Adrenal gland (tissue), 12 donors: ENCODE results near the gene CARD6. TPM values are rescaled to one million over a fixed set of nuclear protein-coding genes. Genes with fewer than 3 reads are reported as not detected.
A peak's percentile ranks its signal among the peaks of the same experiment; 100 is the strongest.

Experiments used
- DNase-seq, 7 donors: peaks; one replicate each; pipeline ENCODE4 v3.0.0-alpha.2; 2019 to 2020
- H3K27ac ChIP-seq, 5 donors: fragments of 200-600 bp; sonication (generic) in 4 of 5; 1 replicate in 3 of 5; 2 replicates in 2 of 5; pipeline versions ENCODE4 v1.5.1 to v1.8.0; 2016 to 2020; ENCODE audit warnings: mild to moderate bottlenecking in 1 of 5
- H3K27me3 ChIP-seq: fragments of 200-600 bp; 2 replicates; pipeline ENCODE4 v1.8.0; 2021
- H3K36me3 ChIP-seq, 2 donors: fragments of 200-600 bp; replicated peaks in 1 of 2; 1 replicate in 1 of 2; 2 replicates in 1 of 2; pipeline versions ENCODE4 v1.5.1 to v1.8.0; 2018 to 2022
- H3K4me1 ChIP-seq, 2 donors: fragments of 200-600 bp; replicated peaks in 1 of 2; 1 replicate in 1 of 2; 2 replicates in 1 of 2; pipeline versions ENCODE4 v1.5.1 to v1.8.0; 2018 to 2021
- H3K4me3 ChIP-seq, 4 donors: fragments of 200-600 bp; sonication (generic) in 3 of 4; one replicate each; pipeline ENCODE4 v1.5.1; 2016 to 2018
- H3K9me3 ChIP-seq, 3 donors: fragments of 200-600 bp; sonication (generic) in 1 of 3; replicated peaks in 1 of 3; 1 replicate in 2 of 3; 2 replicates in 1 of 3; pipeline versions ENCODE4 v1.5.1 to v1.8.0; 2016 to 2021
- POLR2A ChIP-seq, 2 donors: fragments of 450-650 bp; IDR thresholded peaks; one replicate each; pipeline ENCODE4 v1.6.1; 2017; ENCODE audit warnings: antibody characterized with exemption in 2 of 2, mild to moderate bottlenecking in 2 of 2, moderate library complexity in 1 of 2
- WGBS, 4 donors: extraction: QIAGEN DNeasy Blood & Tissue Kit in 2 of 4; methylation state at CpG; one replicate each; pipeline versions ENCODE4 v1.1.5 to v1.1.7; 2013 to 2017; 5-methylcytosine and 5-hydroxymethylcytosine counted together
- intact Hi-C, 2 donors: fragments of 100-400 bp; cut with DNase I; formaldehyde crosslinking; loops; one replicate each; pipeline versions ENCODE4 v1.14.1 to v1.15.0; 2022 to 2023
- polyA plus RNA-seq, 3 donors: library from polyadenylated mRNA; stranded (reverse); fragments of 200-250 nt in 2 of 3; fragments of 350-450 nt in 1 of 3; fragmentation: Illumina TruSeq in 1 of 3; extraction: RNeasy Lipid Tissue Mini Kit (QIAGEN cat#74804) in 1 of 3; gene quantifications; one replicate each; pipeline ENCODE4 v1.2.3, GENCODE V29; 2013 to 2014
- total RNA-seq, 9 donors: library from RNA; depleted of rRNA in 4 of 9; stranded (reverse); fragments of >200 nt in 4 of 9; fragments of 120-200 nt in 1 of 9; fragmentation: NEBNext Ultra II Directional in 1 of 9; extraction: Animal tissue kit (Norgen Biotek cat#: 25700) in 1 of 9; gene quantifications; one replicate each; pipeline versions ENCODE4 v1.1.0 to v1.2.4, GENCODE V29; 2013 to 2023
- TF ChIP-seq, protein P1 (sequence below), 6 experiments: fragments of 450-650 bp in 4 of 6; fragments of 200-600 bp in 2 of 6; sonication (generic) in 1 of 6; IDR thresholded peaks; 1 replicate in 5 of 6; 2 replicates in 1 of 6; pipeline versions ENCODE4 v1.5.1 to v1.8.0; 2016 to 2021; ENCODE audit warnings: antibody characterized with exemption in 6 of 6, mild to moderate bottlenecking in 2 of 6, moderate library complexity in 1 of 6
- donor health status: healthy with polysubstance abuse.
- donor health status: Bipolar disorder and iron deficiency.
- donor health status: DM: yes; HTN: yes; CAD: no.
- donor health status: DM: no; HTN: no; CAD: no.
- donor health status: DM: no; HTN: no; CAD: no.
- donor health status: DM: yes; HTN: yes; CAD: no.

The CARD6 gene
- total and polyA plus RNA-seq, 12 donors = 6.5 to 33.1 (median 27.6) TPM

DNA sequence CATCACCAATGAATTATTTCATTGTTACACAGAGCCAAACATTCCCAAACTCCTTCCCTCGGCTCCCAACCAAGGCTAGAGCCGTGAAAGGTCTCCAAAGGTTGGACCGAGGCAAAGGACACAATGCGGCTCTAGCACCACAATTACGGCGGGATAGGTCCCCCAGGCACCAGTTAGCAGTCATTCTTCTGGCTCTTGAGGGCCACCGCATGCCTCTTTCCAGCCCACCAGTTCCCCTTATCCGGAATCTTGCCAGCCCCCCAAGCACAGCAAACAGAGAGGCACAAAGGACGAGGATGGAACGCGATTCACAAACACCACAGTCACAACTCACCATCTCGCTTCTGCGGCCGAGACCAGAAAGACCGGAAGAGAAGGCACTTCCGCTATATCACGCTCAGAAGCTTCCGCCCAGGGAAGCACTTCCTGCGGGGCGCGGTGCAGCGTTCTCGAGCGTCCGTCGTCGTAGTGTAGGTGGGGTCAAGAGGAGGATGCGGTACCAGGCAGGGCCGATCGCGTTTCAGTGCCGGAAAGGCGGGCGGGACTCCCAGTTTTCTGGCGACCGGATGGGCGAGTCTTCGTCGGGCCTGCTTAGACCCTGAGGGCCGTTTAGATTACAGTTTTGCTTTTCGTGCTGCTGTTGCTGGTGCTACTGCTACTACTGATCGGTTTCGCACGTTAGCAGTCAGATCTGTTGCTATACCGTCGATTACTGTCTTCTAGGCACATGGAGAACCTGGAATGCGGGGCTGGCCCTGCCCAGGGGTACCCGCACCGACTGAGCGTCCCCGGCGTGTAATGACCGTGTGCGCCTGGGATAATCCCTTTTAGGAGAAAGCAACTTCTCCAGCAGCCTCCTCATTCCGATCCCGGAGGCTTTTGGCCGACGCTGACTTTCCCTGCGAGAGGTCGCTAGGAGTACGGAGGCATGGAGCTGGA, 6.0 kb upstream of the CARD6 start, which contains the start of gene RPL37:
RPL37 (minus strand) TSS at position 374 of the 939 bp plus-strand sequence; CDS start at position 337, 37 bp downstream.
- Histone ChIP-seq H3K27ac (peak within 1 kb of the TSS; percentile 73 to 98 (median 96)), H3K36me3 (peaks cover 0 to 38% of the 10 kb centered on the region in 2 donors), H3K4me3 (peak within 1 kb of the TSS; percentile 58 to 98 (median 70)), H3K4me1 (peaks cover 22 to 35% of the 10 kb centered on the region in 2 donors), H3K9me3 (no peaks in the 10 kb centered on the region), H3K27me3 (no peaks in the 10 kb centered on the region)
- 1 to 3% (median 3%) methylated on average over 48 to 61 of the region's 61 CpGs for WGBS, 4 donors
- TF ChIP-seq POLR2A (IDR thresholded peaks at IDR 0.05) = peak; percentile 71 to 90
- TF ChIP-seq, protein P1, sequence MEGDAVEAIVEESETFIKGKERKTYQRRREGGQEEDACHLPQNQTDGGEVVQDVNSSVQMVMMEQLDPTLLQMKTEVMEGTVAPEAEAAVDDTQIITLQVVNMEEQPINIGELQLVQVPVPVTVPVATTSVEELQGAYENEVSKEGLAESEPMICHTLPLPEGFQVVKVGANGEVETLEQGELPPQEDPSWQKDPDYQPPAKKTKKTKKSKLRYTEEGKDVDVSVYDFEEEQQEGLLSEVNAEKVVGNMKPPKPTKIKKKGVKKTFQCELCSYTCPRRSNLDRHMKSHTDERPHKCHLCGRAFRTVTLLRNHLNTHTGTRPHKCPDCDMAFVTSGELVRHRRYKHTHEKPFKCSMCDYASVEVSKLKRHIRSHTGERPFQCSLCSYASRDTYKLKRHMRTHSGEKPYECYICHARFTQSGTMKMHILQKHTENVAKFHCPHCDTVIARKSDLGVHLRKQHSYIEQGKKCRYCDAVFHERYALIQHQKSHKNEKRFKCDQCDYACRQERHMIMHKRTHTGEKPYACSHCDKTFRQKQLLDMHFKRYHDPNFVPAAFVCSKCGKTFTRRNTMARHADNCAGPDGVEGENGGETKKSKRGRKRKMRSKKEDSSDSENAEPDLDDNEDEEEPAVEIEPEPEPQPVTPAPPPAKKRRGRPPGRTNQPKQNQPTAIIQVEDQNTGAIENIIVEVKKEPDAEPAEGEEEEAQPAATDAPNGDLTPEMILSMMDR (IDR thresholded peaks at IDR 0.05) = peak in 1 of 6 experiments; percentile 6
- peak; percentile 93 to 98 (median 97) for DNase-seq
- intact Hi-C loops = no loop called here

DNA sequence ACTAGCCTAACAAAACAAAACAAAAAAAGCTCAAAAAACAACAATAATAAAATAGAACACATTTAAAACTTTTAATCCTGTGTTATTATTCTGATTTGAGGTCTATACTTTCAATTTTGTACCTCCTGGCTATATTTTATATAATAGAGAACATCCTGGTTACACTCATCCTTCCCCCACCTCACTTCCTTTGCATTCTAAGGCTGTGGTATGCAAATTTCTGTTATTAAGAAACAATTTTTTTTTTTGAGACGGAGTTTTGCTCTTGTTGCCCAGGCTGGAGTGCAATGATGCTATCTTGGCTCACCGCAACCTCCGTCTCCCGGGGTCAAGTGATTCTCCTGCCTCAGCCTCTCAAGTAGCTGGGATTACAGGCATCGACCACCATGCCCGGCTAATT, 3.1 kb upstream of the CARD6 start:
- TF ChIP-seq, protein P1 (IDR thresholded peaks at IDR 0.05) = no peak
- no peak for TF ChIP-seq POLR2A (IDR thresholded peaks at IDR 0.05)
- no peaks in the 10 kb centered on the region for H3K27me3 ChIP-seq
- intact Hi-C loops = no loop called here
- no peak overlapping the region for H3K27ac ChIP-seq
- 87 to 90% (median 89%) methylated on average over 6 of the region's 6 CpGs for WGBS, 4 donors
- H3K9me3 ChIP-seq = no peaks in the 10 kb centered on the region
- DNase-seq = no peak
- peaks cover 20 to 33% of the 10 kb centered on the region in 2 donors for H3K4me1 ChIP-seq
- no peak overlapping the region for H3K4me3 ChIP-seq
- H3K36me3 ChIP-seq = peaks cover 0 to 8% of the 10 kb centered on the region in 2 donors

DNA sequence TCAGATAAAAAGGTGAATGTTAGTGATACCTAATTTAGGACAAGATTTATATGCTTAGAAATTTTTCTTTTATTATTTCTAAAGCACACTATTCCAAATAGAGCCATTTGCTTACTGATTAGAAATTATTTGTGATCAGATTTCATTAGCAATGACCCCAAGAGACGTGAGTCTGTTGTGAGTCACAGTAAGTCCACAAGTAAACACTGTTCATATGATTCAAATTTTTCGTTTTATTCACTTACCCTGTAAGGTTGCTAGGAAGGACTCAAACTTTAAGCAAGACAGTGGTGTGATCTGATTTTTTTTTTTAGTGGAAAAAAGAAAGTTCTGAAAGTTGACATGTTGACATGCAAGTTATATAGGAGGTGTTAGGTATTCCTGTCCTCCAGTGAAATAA, 1.2 kb downstream of the CARD6 start:
- DNase-seq = no peak
- H3K27me3 ChIP-seq = no peaks in the 10 kb centered on the region
- intact Hi-C loops = no loop called here
- WGBS, 4 donors = 19 to 29% (median 26%) methylated on average over 2 of the region's 2 CpGs
- H3K36me3 ChIP-seq = no peaks in the 10 kb centered on the region
- peak overlapping the region in 2 of 4 donors; percentile 24 to 73 for H3K4me3 ChIP-seq
- no peaks in the 10 kb centered on the region for H3K9me3 ChIP-seq
- peak overlapping the region in 2 of 5 donors; percentile 74 to 83 for H3K27ac ChIP-seq
- peaks cover 4 to 11% of the 10 kb centered on the region in 2 donors for H3K4me1 ChIP-seq
- TF ChIP-seq POLR2A (IDR thresholded peaks at IDR 0.05) = peak in 1 of 2 donors; percentile 19
- TF ChIP-seq, protein P1 (IDR thresholded peaks at IDR 0.05) = no peak

DNA sequence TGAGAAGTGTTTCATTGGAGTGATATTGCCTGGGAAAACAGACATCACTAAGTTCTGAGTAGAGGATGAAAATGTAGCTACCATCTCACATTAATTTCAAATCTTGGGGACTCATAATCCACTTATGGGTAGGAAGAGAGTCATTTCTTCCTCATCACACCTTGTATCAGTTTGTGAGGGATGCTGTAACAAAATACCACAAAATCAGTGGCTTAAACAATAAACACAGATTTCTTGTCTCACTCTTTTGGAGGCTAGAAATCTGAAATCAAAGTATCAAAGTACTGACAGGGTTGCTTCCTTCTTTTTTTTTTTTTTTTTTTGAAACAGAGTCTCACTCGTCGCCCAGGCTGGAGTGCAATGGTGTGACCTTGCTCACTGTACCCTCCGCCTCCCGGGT, 3.4 kb downstream of the CARD6 start:
- no peak for DNase-seq
- H3K4me1 ChIP-seq = peaks cover 4 to 11% of the 10 kb centered on the region in 2 donors
- intact Hi-C loops = no loop called here
- no peaks in the 10 kb centered on the region for H3K27me3 ChIP-seq
- no peak overlapping the region for H3K4me3 ChIP-seq
- no peak overlapping the region for H3K27ac ChIP-seq
- no peaks in the 10 kb centered on the region for H3K36me3 ChIP-seq
- no peaks in the 10 kb centered on the region for H3K9me3 ChIP-seq
- no peak for TF ChIP-seq POLR2A (IDR thresholded peaks at IDR 0.05)
- TF ChIP-seq, protein P1 (IDR thresholded peaks at IDR 0.05) = no peak
- 85 to 96% (median 92%) methylated on average over 4 of the region's 4 CpGs for WGBS, 4 donors
